CD4-positive, CD25-positive, alpha-beta regulatory T cell (primary cell): ENCODE results near the gene CBX8. TPM values are rescaled to one million over a fixed set of nuclear protein-coding genes. Genes with fewer than 3 reads are reported as not detected.

Experiments used
- ATAC-seq, 2 donors: fragments of 150-1000 bp; cut with Tn5 transposase; one replicate each; pipeline ENCODE4 v1.10.0; 2021; ENCODE audit warnings: low read depth in 2 of 2, moderate number of reproducible peaks in 2 of 2, moderate library complexity in 1 of 2
- DNase-seq, 3 donors: peaks; one replicate each; pipeline versions ENCODE4 v3.0.0 to v3.0.0-alpha.2; 2012 to 2022; ENCODE audit warnings: mixed read lengths in 1 of 3
- H3K27ac ChIP-seq: one replicate; pipeline ENCODE4 v1.7.0; 2013; ENCODE audit warnings: mild to moderate bottlenecking, low read length; ENCODE audit not compliant: insufficient read depth, poor library complexity, severe bottlenecking
- H3K27me3 ChIP-seq: one replicate; pipeline ENCODE4 v1.7.0; 2013; ENCODE audit warnings: low read length; ENCODE audit not compliant: control insufficient read depth, insufficient read depth
- H3K36me3 ChIP-seq: one replicate; pipeline ENCODE4 v1.7.0; 2013; ENCODE audit warnings: mild to moderate bottlenecking, low read length, moderate library complexity; ENCODE audit not compliant: control insufficient read depth, insufficient read depth
- H3K4me1 ChIP-seq: 2 replicates; pipeline ENCODE4 v1.7.0; 2013; ENCODE audit warnings: mild to moderate bottlenecking, low read length; ENCODE audit not compliant: insufficient read depth, control insufficient read depth, poor library complexity, severe bottlenecking
- H3K4me3 ChIP-seq: one replicate; pipeline ENCODE4 v1.7.0; 2013; ENCODE audit warnings: low read depth, mild to moderate bottlenecking, low read length, moderate library complexity
- H3K9me3 ChIP-seq, 2 experiments: 1 replicate in 1 of 2; 2 replicates in 1 of 2; pipeline ENCODE4 v1.7.0; 2013; ENCODE audit warnings: low read length in 2 of 2, mild to moderate bottlenecking in 1 of 2, moderate library complexity in 1 of 2; ENCODE audit not compliant: control insufficient read depth in 2 of 2
- H3K27ac Mint-ChIP-seq, 3 donors: one replicate each; pipeline ENCODE4 v1.8.0; 2020 to 2022; ENCODE audit warnings: mild to moderate bottlenecking in 3 of 3, mixed read lengths in 3 of 3, moderate library complexity in 2 of 3
- H3K27me3 Mint-ChIP-seq: one replicate; pipeline ENCODE4 v1.8.0; 2022; ENCODE audit warnings: mild to moderate bottlenecking, mixed read lengths
- H3K36me3 Mint-ChIP-seq: one replicate; pipeline ENCODE4 v1.8.0; 2020; ENCODE audit warnings: mixed read lengths
- H3K4me1 Mint-ChIP-seq, 4 donors: one replicate each; pipeline ENCODE4 v1.8.0; 2020 to 2022; ENCODE audit warnings: mixed read lengths in 4 of 4, mild to moderate bottlenecking in 1 of 4
- H3K4me3 Mint-ChIP-seq, 4 donors: one replicate each; pipeline ENCODE4 v1.8.0; 2020 to 2022; ENCODE audit warnings: mild to moderate bottlenecking in 4 of 4, mixed read lengths in 4 of 4, moderate library complexity in 3 of 4
- H3K9me3 Mint-ChIP-seq, 7 donors: one replicate each; pipeline ENCODE4 v1.8.0; 2020 to 2022; ENCODE audit warnings: mixed read lengths in 7 of 7, mild to moderate bottlenecking in 3 of 7, moderate library complexity in 2 of 7
- polyA plus RNA-seq, 4 donors: library from polyadenylated mRNA; unstranded; fragments of 300-500 nt; fragmentation: Illumina TruSeq; gene quantifications; one replicate each; pipeline ENCODE4 v1.2.3, GENCODE V29; 2021
- total RNA-seq: library from RNA; stranded (reverse); gene quantifications from one replicate; pipeline ENCODE4 v1.2.3, GENCODE V29; 2022

The CBX8 gene
- total RNA-seq (3.4 TPM), polyA plus RNA-seq (1 to 10 TPM in 2 of 4 donors, under 1 TPM in 2; 0.30 to 1.7 (median 0.87) TPM)

- no peaks in the 10 kb centered on the region for H3K36me3 Mint-ChIP-seq
- H3K27ac ChIP-seq = peak within 1 kb of the TSS; percentile 67
- H3K4me3 ChIP-seq = peak within 1 kb of the TSS; percentile 81
- ATAC-seq (peak; percentile 89 to 91), DNase-seq (peak; percentile 97 to 99 (median 98))
- H3K36me3 ChIP-seq = no peaks in the 10 kb centered on the region
- peaks cover 0 to 6% (median 0%) of the 10 kb centered on the region in 7 donors for H3K9me3 Mint-ChIP-seq
- H3K27ac Mint-ChIP-seq = peak within 1 kb of the TSS; percentile 66 to 94 (median 67)
- H3K9me3 ChIP-seq = no peaks in the 10 kb centered on the region
- H3K4me3 Mint-ChIP-seq = peak within 1 kb of the TSS; percentile 88 to 94 (median 92)
- H3K27me3 ChIP-seq = peaks cover 19% of the 10 kb centered on the region
- H3K4me1 Mint-ChIP-seq = peaks cover 5 to 52% (median 31%) of the 10 kb centered on the region in 4 donors
- H3K4me1 ChIP-seq = peaks cover 49% of the 10 kb centered on the region
- H3K27me3 Mint-ChIP-seq = peaks cover 50% of the 10 kb centered on the region
Measured at GRCh38 chr17:79796763-79797491, at the start of gene CBX8. TSS of gene CBX8 (minus strand) at chr17:79797077. CDS start at chr17:79796998, 79 bp downstream.

DNA sequence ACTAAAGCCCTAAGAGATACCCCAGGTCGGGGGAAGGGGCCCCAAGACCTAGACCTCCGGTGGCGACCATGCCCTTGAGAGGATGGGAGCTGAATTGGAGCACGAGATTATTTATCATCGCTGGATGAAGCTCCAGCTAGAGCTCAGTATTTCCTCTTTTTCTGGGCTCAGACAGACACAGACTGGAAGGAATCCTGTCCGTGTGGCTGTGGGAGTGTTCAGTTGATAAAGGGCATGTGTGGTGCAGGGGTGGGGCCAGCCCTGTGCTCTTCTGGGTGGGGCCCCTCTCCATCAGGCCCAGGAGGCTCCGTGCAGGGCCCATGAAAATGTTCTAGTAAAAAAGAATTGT lies 48.7 kb upstream of the CBX8 start:
- Histone ChIP-seq H3K27ac (no peak overlapping the region), H3K9me3 (no peaks in the 10 kb centered on the region), H3K36me3 (no peaks in the 10 kb centered on the region), H3K4me3 (no peak overlapping the region), H3K4me1 (peaks cover 48% of the 10 kb centered on the region), H3K27me3 (peaks cover 7% of the 10 kb centered on the region)
- no peak for DNase-seq
- Mint-ChIP-seq H3K27ac (no peak overlapping the region), H3K4me3 (peak overlapping the region in 1 of 4 donors; percentile 60), H3K9me3 (no peaks in the 10 kb centered on the region), H3K4me1 (peaks cover 5 to 34% (median 13%) of the 10 kb centered on the region in 4 donors), H3K36me3 (no peaks in the 10 kb centered on the region), H3K27me3 (peaks cover 65% of the 10 kb centered on the region)
- no peak for ATAC-seq

DNA sequence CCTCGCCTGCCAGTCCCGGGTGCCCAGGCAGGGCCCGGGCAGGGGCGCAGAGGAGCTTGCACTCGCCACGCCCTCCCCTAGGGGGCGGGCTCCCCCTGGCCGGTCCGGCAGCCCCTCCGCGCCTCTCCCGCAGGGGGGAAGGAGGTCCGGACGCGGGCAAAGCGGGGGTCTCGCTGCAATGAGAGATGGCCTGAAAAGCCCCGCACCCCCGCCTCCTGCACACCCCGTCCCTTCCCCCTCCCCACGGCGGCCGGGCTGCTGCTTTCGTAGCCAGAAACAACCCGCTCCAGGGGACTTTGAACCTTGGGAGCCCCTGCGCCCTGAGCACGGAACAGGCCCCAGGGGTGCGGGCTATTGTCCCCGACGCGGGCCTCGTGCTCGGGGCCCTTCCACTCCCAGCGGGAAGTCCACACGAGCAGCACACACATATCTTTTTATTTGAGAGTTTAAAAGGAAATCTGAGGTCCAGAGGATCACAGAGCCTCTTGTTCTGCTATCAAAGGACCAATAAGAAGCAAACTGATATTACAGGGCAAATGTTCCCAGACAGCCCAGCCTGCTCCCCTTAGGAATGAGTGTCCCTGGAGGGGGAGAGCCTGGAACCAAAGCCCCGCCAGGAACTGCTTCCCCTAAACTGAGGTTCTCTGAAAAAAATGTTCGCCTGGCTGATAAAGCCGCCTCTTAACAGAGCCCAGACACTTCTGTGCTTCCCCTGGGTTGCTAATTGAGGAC lies 48.2 kb upstream of the CBX8 start:
- Histone ChIP-seq H3K36me3 (no peaks in the 10 kb centered on the region), H3K9me3 (no peaks in the 10 kb centered on the region), H3K4me3 (no peak overlapping the region), H3K27me3 (peaks cover 7% of the 10 kb centered on the region), H3K27ac (no peak overlapping the region), H3K4me1 (peaks cover 53% of the 10 kb centered on the region)
- no peak overlapping the region for H3K27ac Mint-ChIP-seq
- H3K27me3 Mint-ChIP-seq = peaks cover 65% of the 10 kb centered on the region
- peaks cover 5 to 37% (median 13%) of the 10 kb centered on the region in 4 donors for H3K4me1 Mint-ChIP-seq
- H3K36me3 Mint-ChIP-seq = no peaks in the 10 kb centered on the region
- ATAC-seq = peak; percentile 59 to 61
- DNase-seq = peak; percentile 37 to 47 (median 46)
- H3K9me3 Mint-ChIP-seq = no peaks in the 10 kb centered on the region
- peak overlapping the region in 2 of 4 donors; percentile 54 to 60 for H3K4me3 Mint-ChIP-seq

- H3K4me1 Mint-ChIP-seq = peaks cover 5 to 40% (median 13%) of the 10 kb centered on the region in 4 donors
- no peaks in the 10 kb centered on the region for H3K9me3 Mint-ChIP-seq
- DNase-seq = no peak
Measured at GRCh38 chr17:79843816-79844800, 47.2 kb upstream of the CBX8 start.

GRCh38 chr17:79843474-79843815 lies 46.6 kb upstream of the CBX8 start:
- Mint-ChIP-seq H3K9me3 (no peaks in the 10 kb centered on the region), H3K4me1 (peaks cover 5 to 40% (median 14%) of the 10 kb centered on the region in 4 donors), H3K27me3 (peaks cover 55% of the 10 kb centered on the region), H3K27ac (peak overlapping the region in 1 of 3 donors; percentile 38), H3K4me3 (peak overlapping the region; percentile 80 to 96 (median 86)), H3K36me3 (peaks cover under 1% of the 10 kb centered on the region)
- peak in 1 of 3 donors; percentile 36 for DNase-seq
- H3K9me3 ChIP-seq = no peaks in the 10 kb centered on the region
- peaks cover 4% of the 10 kb centered on the region for H3K27me3 ChIP-seq
- no peak for ATAC-seq
- no peaks in the 10 kb centered on the region for H3K36me3 ChIP-seq
- H3K27ac ChIP-seq = no peak overlapping the region
- no peak overlapping the region for H3K4me3 ChIP-seq
- peaks cover 59% of the 10 kb centered on the region for H3K4me1 ChIP-seq

More at GRCh38 chr17:79843816-79844800, 47.2 kb upstream of the CBX8 start:
- Histone ChIP-seq H3K27ac (no peak overlapping the region), H3K4me1 (peaks cover 59% of the 10 kb centered on the region), H3K36me3 (no peaks in the 10 kb centered on the region), H3K9me3 (no peaks in the 10 kb centered on the region), H3K4me3 (no peak overlapping the region), H3K27me3 (peaks cover 7% of the 10 kb centered on the region)
- peaks cover 59% of the 10 kb centered on the region for H3K27me3 Mint-ChIP-seq
- H3K4me3 Mint-ChIP-seq = peak overlapping the region; percentile 80 to 96 (median 86)
- no peak for ATAC-seq
- no peak overlapping the region for H3K27ac Mint-ChIP-seq
- no peaks in the 10 kb centered on the region for H3K36me3 Mint-ChIP-seq

- Mint-ChIP-seq H3K36me3 (peaks cover 5% of the 10 kb centered on the region), H3K27ac (peak overlapping the region in 1 of 3 donors; percentile 51), H3K27me3 (peaks cover 56% of the 10 kb centered on the region), H3K4me3 (peak overlapping the region; percentile 78 to 85 (median 80)), H3K4me1 (peaks cover 5 to 45% (median 18%) of the 10 kb centered on the region in 4 donors), H3K9me3 (peaks cover 0 to 2% (median 0%) of the 10 kb centered on the region in 7 donors)
- Histone ChIP-seq H3K27me3 (peaks cover 2% of the 10 kb centered on the region), H3K27ac (no peak overlapping the region), H3K9me3 (no peaks in the 10 kb centered on the region), H3K4me1 (peaks cover 65% of the 10 kb centered on the region), H3K36me3 (no peaks in the 10 kb centered on the region), H3K4me3 (no peak overlapping the region)
- DNase-seq = peak in 2 of 3 donors; percentile 31 to 39
- ATAC-seq = no peak
Measured at GRCh38 chr17:79842656-79843473, 46.0 kb upstream of the CBX8 start.
